Upper lobe of left lung (tissue), 4 donors: ENCODE data around the gene USP53.

Source experiments
- POLR2A ChIP-seq, 4 donors: fragments of 450-650 bp; IDR thresholded peaks; one replicate each; pipeline ENCODE4 v1.5.1; 2016 to 2017; ENCODE audit warnings: antibody characterized with exemption in 4 of 4, mild to moderate bottlenecking in 2 of 4
- POLR2AphosphoS5 ChIP-seq, 2 donors: sonication (generic); formaldehyde crosslinking; IDR thresholded peaks; one replicate each; pipeline ENCODE4 v1.5.1; 2017; ENCODE audit warnings: antibody characterized with exemption in 2 of 2
- TF ChIP-seq, protein P1 (sequence below), 6 experiments: fragments of 450-650 bp in 4 of 6; fragments of 200-600 bp in 2 of 6; sonication (generic) in 2 of 6; IDR thresholded peaks; one replicate each; pipeline ENCODE4 v1.5.1; 2016 to 2019; ENCODE audit warnings: antibody characterized with exemption in 6 of 6

- TF ChIP-seq POLR2A (IDR thresholded peaks at IDR 0.05) (no peak), POLR2AphosphoS5 (IDR thresholded peaks at IDR 0.05) (no peak)
- TF ChIP-seq, protein P1, sequence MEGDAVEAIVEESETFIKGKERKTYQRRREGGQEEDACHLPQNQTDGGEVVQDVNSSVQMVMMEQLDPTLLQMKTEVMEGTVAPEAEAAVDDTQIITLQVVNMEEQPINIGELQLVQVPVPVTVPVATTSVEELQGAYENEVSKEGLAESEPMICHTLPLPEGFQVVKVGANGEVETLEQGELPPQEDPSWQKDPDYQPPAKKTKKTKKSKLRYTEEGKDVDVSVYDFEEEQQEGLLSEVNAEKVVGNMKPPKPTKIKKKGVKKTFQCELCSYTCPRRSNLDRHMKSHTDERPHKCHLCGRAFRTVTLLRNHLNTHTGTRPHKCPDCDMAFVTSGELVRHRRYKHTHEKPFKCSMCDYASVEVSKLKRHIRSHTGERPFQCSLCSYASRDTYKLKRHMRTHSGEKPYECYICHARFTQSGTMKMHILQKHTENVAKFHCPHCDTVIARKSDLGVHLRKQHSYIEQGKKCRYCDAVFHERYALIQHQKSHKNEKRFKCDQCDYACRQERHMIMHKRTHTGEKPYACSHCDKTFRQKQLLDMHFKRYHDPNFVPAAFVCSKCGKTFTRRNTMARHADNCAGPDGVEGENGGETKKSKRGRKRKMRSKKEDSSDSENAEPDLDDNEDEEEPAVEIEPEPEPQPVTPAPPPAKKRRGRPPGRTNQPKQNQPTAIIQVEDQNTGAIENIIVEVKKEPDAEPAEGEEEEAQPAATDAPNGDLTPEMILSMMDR (IDR thresholded peaks at IDR 0.05): no peak
These were observed 29.9 kb downstream of the USP53 start for GRCh38 chr4:119242417-119242816.
